IMR-90 (cell line): ENCODE measurements around the gene HSPG2. TPM values are rescaled to one million over a fixed set of nuclear protein-coding genes. Genes with fewer than 3 reads are reported as not detected.

ENCODE experiments used
- ATAC-seq: fragments of 200-7000 bp; cut with Tn5 transposase; 2 replicates; pipeline ENCODE4 v1.9.1; 2020; ENCODE audit warnings: low read depth, mild to moderate bottlenecking, moderate library complexity
- BruUV-seq: library from RNA; stranded (reverse); fragments of 400-500 nt; replicated peaks from 2 replicates; lab custom pipeline; 2021; lab: Mats Ljungman, UMichigan
- CTCF ChIA-PET: fragments of 300-600 bp; formaldehyde crosslinking; extraction: SDS; loops from one replicate; lab custom pipeline; 2021; ENCODE audit warnings: antibody characterized with exemption; lab: Yijun Ruan, JAX
- POLR2A ChIA-PET: fragments of 300-600 bp; sonication (Branson Sonifier 250); formaldehyde crosslinking; loops from one replicate; lab custom pipeline; 2022; ENCODE audit warnings: antibody characterized with exemption; ENCODE audit not compliant: unreplicated experiment; lab: Charles Lee
- DNase-seq: peaks from one replicate; pipeline ENCODE4 v3.0.0; 2013
- H2AFZ ChIP-seq: replicated peaks from 2 replicates; pipeline ENCODE3; 2013; ENCODE audit warnings: low read length, mild to moderate bottlenecking; ENCODE audit not compliant: poor library complexity
- H2AK5ac ChIP-seq: 2 replicates; pipeline ENCODE4 v1.6.1; 2013; ENCODE audit warnings: low read depth, low read length, inconsistent platforms
- H2AK9ac ChIP-seq: replicated peaks from 2 replicates; pipeline ENCODE3; 2013; ENCODE audit warnings: mild to moderate bottlenecking, low read depth, low read length, moderate library complexity; ENCODE audit not compliant: poor library complexity
- H2BK120ac ChIP-seq: 2 replicates; pipeline ENCODE4 v1.6.1; 2013; ENCODE audit warnings: low read depth, low read length, inconsistent platforms
- H2BK15ac ChIP-seq: 3 replicates; pipeline ENCODE4 v1.6.1; 2013; ENCODE audit warnings: low read depth, low read length, inconsistent platforms
- H2BK20ac ChIP-seq: 2 replicates; pipeline ENCODE4 v1.6.1; 2013; ENCODE audit warnings: low read depth, mild to moderate bottlenecking, inconsistent platforms, low read length, moderate library complexity
- H2BK5ac ChIP-seq: 2 replicates; pipeline ENCODE4 v1.6.1; 2013; ENCODE audit warnings: mild to moderate bottlenecking, low read depth, low read length, inconsistent platforms; ENCODE audit not compliant: poor library complexity, severe bottlenecking
- H3K14ac ChIP-seq: replicated peaks from 2 replicates; pipeline ENCODE4 v1.6.1; 2013; ENCODE audit warnings: low read depth, low read length, inconsistent platforms
- H3K18ac ChIP-seq: 2 replicates; pipeline ENCODE4 v1.6.1; 2013; ENCODE audit warnings: low read depth, low read length, control low read depth
- H3K23ac ChIP-seq: 2 replicates; pipeline ENCODE4 v1.6.1; 2013; ENCODE audit warnings: low read depth, low read length, inconsistent platforms
- H3K27ac ChIP-seq: 2 replicates; pipeline ENCODE4 v1.5.1; 2013; ENCODE audit warnings: mild to moderate bottlenecking, control low read depth, low read length; ENCODE audit not compliant: insufficient read depth
- H3K27me3 ChIP-seq: 2 replicates; pipeline ENCODE4 v1.6.1; 2013; ENCODE audit warnings: low read length; ENCODE audit not compliant: control insufficient read depth, insufficient read depth
- H3K36me3 ChIP-seq: 2 replicates; pipeline ENCODE4 v1.6.1; 2013; ENCODE audit warnings: low read length, mixed read lengths; ENCODE audit not compliant: control insufficient read depth, insufficient read depth
- H3K4ac ChIP-seq: 2 replicates; pipeline ENCODE4 v1.6.1; 2013; ENCODE audit warnings: low read depth, low read length, inconsistent platforms
- H3K4me1 ChIP-seq: 2 replicates; pipeline ENCODE4 v1.6.1; 2013; ENCODE audit warnings: low read length, mixed read lengths; ENCODE audit not compliant: control insufficient read depth, insufficient read depth
- H3K4me2 ChIP-seq: 2 replicates; pipeline ENCODE4 v1.6.1; 2013; ENCODE audit warnings: low read depth, mild to moderate bottlenecking, control low read depth, low read length, moderate library complexity
- H3K4me3 ChIP-seq: 2 replicates; pipeline ENCODE4 v1.5.1; 2013; ENCODE audit warnings: low read depth, mild to moderate bottlenecking, control low read depth, low read length, moderate library complexity; ENCODE audit not compliant: insufficient read depth
- H3K56ac ChIP-seq: 2 replicates; pipeline ENCODE4 v1.6.1; 2013; ENCODE audit warnings: low read length, inconsistent platforms; ENCODE audit not compliant: insufficient read depth; ENCODE audit errors: extremely low read depth
- H3K79me1 ChIP-seq, 2 experiments: 2 replicates each; pipeline ENCODE4 v1.6.1; 2013; ENCODE audit warnings: low read length in 2 of 2, inconsistent platforms in 1 of 2, low read depth in 1 of 2
- H3K9ac ChIP-seq: 2 replicates; pipeline ENCODE4 v1.6.1; 2013; ENCODE audit warnings: low read depth, low read length, control low read depth
- H3K9me1 ChIP-seq: 2 replicates; pipeline ENCODE4 v1.6.1; 2013; ENCODE audit warnings: low read length, inconsistent platforms; ENCODE audit not compliant: insufficient read depth
- H3K9me3 ChIP-seq: 2 replicates; pipeline ENCODE4 v1.6.1; 2013; ENCODE audit warnings: low read length; ENCODE audit not compliant: control insufficient read depth, insufficient read depth
- H4K20me1 ChIP-seq: 2 replicates; pipeline ENCODE4 v1.6.1; 2013; ENCODE audit warnings: low read length, inconsistent platforms; ENCODE audit not compliant: insufficient read depth
- H4K5ac ChIP-seq: 2 replicates; pipeline ENCODE4 v1.6.1; 2013; ENCODE audit warnings: mild to moderate bottlenecking, low read depth, low read length, control low read depth
- H4K8ac ChIP-seq, 2 experiments: 2 replicates each; pipeline ENCODE4 v1.6.1; 2013; ENCODE audit warnings: low read depth in 2 of 2, low read length in 2 of 2, control low read depth in 1 of 2, inconsistent platforms in 1 of 2
- H4K91ac ChIP-seq: 2 replicates; pipeline ENCODE4 v1.6.1; 2013; ENCODE audit warnings: low read depth, low read length, inconsistent platforms; ENCODE audit not compliant: insufficient read depth
- CEBPB ChIP-seq: IDR thresholded peaks from 2 replicates; pipeline ENCODE4 v1.6.1; 2012; ENCODE audit warnings: low read depth, low read length, improper control_type of control experiment
- CHD1 ChIP-seq: IDR thresholded peaks from 2 replicates; pipeline ENCODE4 v1.6.1; 2012; ENCODE audit warnings: low read depth, low read length, improper control_type of control experiment
- CTCF ChIP-seq: conservative IDR thresholded peaks from 2 replicates; pipeline ENCODE4 v1.5.1; 2012; ENCODE audit warnings: mild to moderate bottlenecking, low read depth, low read length, improper control_type of control experiment
- ELK1 ChIP-seq: fragments of 150-350 bp; IDR thresholded peaks from 2 replicates; pipeline ENCODE4 v1.6.1; 2016; ENCODE audit warnings: low read depth, mild to moderate bottlenecking, low read length, moderate library complexity, borderline replicate concordance
- FOS ChIP-seq: fragments of 150-350 bp; IDR thresholded peaks from 2 replicates; pipeline ENCODE4 v1.6.1; 2016; ENCODE audit warnings: low read depth, low read length
- MAFK ChIP-seq: IDR thresholded peaks from 2 replicates; pipeline ENCODE4 v1.6.1; 2012; ENCODE audit warnings: low read depth, low read length, improper control_type of control experiment
- MAZ ChIP-seq: IDR thresholded peaks from 2 replicates; pipeline ENCODE4 v1.6.1; 2012; ENCODE audit warnings: low read depth, mild to moderate bottlenecking, low read length, improper control_type of control experiment, moderate library complexity, borderline replicate concordance
- MXI1 ChIP-seq: IDR thresholded peaks from 2 replicates; pipeline ENCODE4 v1.6.1; 2012; ENCODE audit warnings: low read depth, mild to moderate bottlenecking, low read length, moderate library complexity, borderline replicate concordance
- NFE2L2 ChIP-seq: fragments of 150-350 bp; IDR thresholded peaks from 2 replicates; pipeline ENCODE4 v1.6.1; 2016; ENCODE audit warnings: low read depth, mild to moderate bottlenecking, low read length
- RAD21 ChIP-seq: IDR thresholded peaks from 2 replicates; pipeline ENCODE4 v1.6.1; 2012; ENCODE audit warnings: low read length, improper control_type of control experiment
- RFX5 ChIP-seq: IDR thresholded peaks from 2 replicates; pipeline ENCODE4 v1.8.0; 2012; ENCODE audit warnings: low read depth, mild to moderate bottlenecking, low read length, moderate library complexity
- SMC3 ChIP-seq: fragments of 150-350 bp; IDR thresholded peaks from 2 replicates; pipeline ENCODE4 v1.6.1; 2016; ENCODE audit warnings: low read depth, mild to moderate bottlenecking, antibody characterized with exemption, low read length, moderate library complexity
- USF2 ChIP-seq: fragments of 150-350 bp; IDR thresholded peaks from 2 replicates; pipeline ENCODE4 v1.6.1; 2017; ENCODE audit warnings: mild to moderate bottlenecking, antibody characterized with exemption, low read length, low read depth
- WGBS, 2 experiments: methylation state at CpG; one replicate each; pipeline versions ENCODE4 v1.1.5 to v1.1.7; 2013; ENCODE audit warnings: missing lambda C conversion rate in 2 of 2; ENCODE audit not compliant: insufficient read length in 1 of 2; ENCODE audit errors: extremely low coverage in 2 of 2; 5-methylcytosine and 5-hydroxymethylcytosine counted together
- dilution Hi-C: fragments of 300-500 bp; cut with HindIII; formaldehyde crosslinking; loops from one replicate; pipeline ENCODE4 v1.14.3; 2018; ENCODE audit warnings: low sequenced_read_pairs; ENCODE audit not compliant: unreplicated experiment
- in situ Hi-C: fragments of 300-500 bp; cut with MboI; formaldehyde crosslinking; loops from 3 replicates; pipeline ENCODE4 v1.14.3; 2019; ENCODE audit warnings: low sequenced_read_pairs, inconsistent platforms, mixed read lengths
- intact Hi-C: fragments of 100-400 bp; cut with micrococcal nuclease; formaldehyde crosslinking; loops from 2 replicates; pipeline ENCODE4 v1.10.0; 2022
- polyA plus RNA-seq, 3 experiments: library from polyadenylated mRNA; depleted of rRNA; stranded (reverse); fragments of >200 nt; gene quantifications; 2 replicates each; pipeline ENCODE4 v1.2.3, GENCODE V29; 2012; ENCODE audit warnings: low replicate concordance in 1 of 3
- total RNA-seq: library from RNA; depleted of rRNA; stranded (reverse); fragments of >200 nt; gene quantifications from 2 replicates; pipeline ENCODE4 v1.2.3, GENCODE V29; 2012

Gene HSPG2
- total and polyA plus RNA-seq, 2 of the 4 experiments (the other 2 are of a cell fraction), result 15.8 to 94.0 TPM

- POLR2A ChIA-PET, result no interaction called here
Observed at GRCh38 chr1:21813542-21813941, 123.6 kb downstream of the HSPG2 start.

More at GRCh38 chr1:21813542-21813941, 123.6 kb downstream of the HSPG2 start:
- Histone ChIP-seq H2BK5ac (no peak overlapping the region), H2BK15ac (no peak overlapping the region), H3K27me3 (peaks cover 11% of the 10 kb centered on the region), H3K23ac (no peak overlapping the region), H3K9me1 (peaks cover 18% of the 10 kb centered on the region), H3K14ac (no peak overlapping the region), H2AFZ (no peak overlapping the region), H3K9me3 (peaks cover 2% of the 10 kb centered on the region; the same call in 1 of the 2 replicates), H2AK5ac (no peak overlapping the region), H4K5ac (no peak overlapping the region), H3K4me3 (no peak overlapping the region), H4K8ac (no peak overlapping the region), H4K91ac (no peak overlapping the region), H2BK120ac (no peak overlapping the region), H3K4me2 (no peak overlapping the region), H3K18ac (no peak overlapping the region), H3K56ac (no peak overlapping the region), H2BK20ac (no peak overlapping the region), H3K36me3 (no peaks in the 10 kb centered on the region), H3K4ac (no peak overlapping the region), H3K9ac (no peak overlapping the region), H3K27ac (no peak overlapping the region), H4K20me1 (peaks cover 9% of the 10 kb centered on the region; the same call in 1 of the 2 replicates), H3K79me1 (no peaks in the 10 kb centered on the region; a peak in 1 of 4 replicates), H3K4me1 (peaks cover 6% of the 10 kb centered on the region), H2AK9ac (no peak overlapping the region)
- DNase-seq (no peak), ATAC-seq (no peak)
- intact Hi-C loops, result no loop called here
- dilution Hi-C loops, result no loop called here
- no CpG with 5 or more reads among the region's 3 CpGs for WGBS, 2 experiments
- TF ChIP-seq CHD1 (no peak), FOS (no peak), USF2 (no peak), CTCF (no peak), ELK1 (no peak), CEBPB (no peak), MXI1 (no peak), SMC3 (no peak), RFX5 (no peak), MAFK (no peak), RAD21 (no peak), MAZ (no peak), NFE2L2 (no peak)
- no TSS peak for BruUV-seq
- CTCF ChIA-PET, result interaction anchor here (0.6 kb wide), 2 partner anchors 152 to 1282 kb away, joined by 3 to 4 read pairs; no protein-coding TSS in a partner anchor
- in situ Hi-C loops, result no loop called here
